ENCODE data around the gene MPZL3. TPM values are rescaled to one million over a fixed set of nuclear protein-coding genes. Genes with fewer than 3 reads are reported as not detected.
A peak's percentile ranks its signal among the peaks of the same experiment; 100 is the strongest.

The MPZL3 gene
- total and polyA plus RNA-seq, 4 donors: 2.5 to 6.9 (median 3.5) TPM

DNA sequence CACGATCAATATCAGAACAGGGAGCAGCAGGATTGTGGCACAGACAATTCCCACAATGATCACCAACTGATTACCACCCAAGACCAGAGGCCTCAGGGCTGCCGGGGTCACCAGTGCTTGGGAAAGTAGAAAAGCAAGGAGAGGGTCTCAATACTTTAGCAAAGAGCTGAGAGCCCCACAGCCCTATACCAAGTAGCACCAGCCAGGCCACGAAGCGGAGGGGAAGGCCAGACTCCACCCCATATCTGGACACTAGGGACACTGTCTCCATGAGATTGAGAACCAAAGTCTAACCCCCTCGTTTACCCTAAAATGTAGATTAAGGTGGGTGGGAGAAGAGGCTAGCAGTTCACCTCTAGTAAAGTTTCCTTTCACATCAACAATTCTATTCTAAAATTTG, 51.7 kb downstream of the MPZL3 start:
- peaks cover 11 to 36% (median 33%) of the 10 kb centered on the region in 4 donors for H3K4me1 ChIP-seq (ENCODE audit: control insufficient read depth in 4 of 4, insufficient read depth in 4 of 4, low read length in 3 of 4)
- no peaks in the 10 kb centered on the region for H3K9me3 ChIP-seq (ENCODE audit: control insufficient read depth in 4 of 4, low read length in 3 of 4)
- TF ChIP-seq FOXA1 (IDR thresholded peaks at IDR 0.05) (no peak), JUND (IDR thresholded peaks at IDR 0.05) (no peak), HNF4G (IDR thresholded peaks at IDR 0.05) (no peak), HNF4A (conservative IDR thresholded peaks at IDR 0.05) (no peak), EGR1 (IDR thresholded peaks at IDR 0.05; ENCODE audit: low read depth in 2 of 2) (no peak), TAF1 (conservative IDR thresholded peaks at IDR 0.05) (no peak), SP1 (IDR thresholded peaks at IDR 0.05) (no peak), RAD21 (IDR thresholded peaks at IDR 0.05) (no peak)
- TF ChIP-seq, protein P1, sequence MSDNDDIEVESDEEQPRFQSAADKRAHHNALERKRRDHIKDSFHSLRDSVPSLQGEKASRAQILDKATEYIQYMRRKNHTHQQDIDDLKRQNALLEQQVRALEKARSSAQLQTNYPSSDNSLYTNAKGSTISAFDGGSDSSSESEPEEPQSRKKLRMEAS (IDR thresholded peaks at IDR 0.05): no peak
- TF ChIP-seq, protein P2, sequence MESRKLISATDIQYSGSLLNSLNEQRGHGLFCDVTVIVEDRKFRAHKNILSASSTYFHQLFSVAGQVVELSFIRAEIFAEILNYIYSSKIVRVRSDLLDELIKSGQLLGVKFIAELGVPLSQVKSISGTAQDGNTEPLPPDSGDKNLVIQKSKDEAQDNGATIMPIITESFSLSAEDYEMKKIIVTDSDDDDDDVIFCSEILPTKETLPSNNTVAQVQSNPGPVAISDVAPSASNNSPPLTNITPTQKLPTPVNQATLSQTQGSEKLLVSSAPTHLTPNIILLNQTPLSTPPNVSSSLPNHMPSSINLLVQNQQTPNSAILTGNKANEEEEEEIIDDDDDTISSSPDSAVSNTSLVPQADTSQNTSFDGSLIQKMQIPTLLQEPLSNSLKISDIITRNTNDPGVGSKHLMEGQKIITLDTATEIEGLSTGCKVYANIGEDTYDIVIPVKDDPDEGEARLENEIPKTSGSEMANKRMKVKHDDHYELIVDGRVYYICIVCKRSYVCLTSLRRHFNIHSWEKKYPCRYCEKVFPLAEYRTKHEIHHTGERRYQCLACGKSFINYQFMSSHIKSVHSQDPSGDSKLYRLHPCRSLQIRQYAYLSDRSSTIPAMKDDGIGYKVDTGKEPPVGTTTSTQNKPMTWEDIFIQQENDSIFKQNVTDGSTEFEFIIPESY (IDR thresholded peaks at IDR 0.05): no peak
- no peak overlapping the region for H3K9ac ChIP-seq (ENCODE audit: low read depth in 1 of 2, low read length in 2 of 2)
- DNase-seq (ENCODE audit: low spot score): no peak
- no peak overlapping the region for H3K4me3 ChIP-seq (ENCODE audit: low read depth in 1 of 3, low read length in 3 of 3)
- no peak overlapping the region for H3K27ac ChIP-seq (ENCODE audit: low read depth in 1 of 2, low read length in 2 of 2)
- H3K36me3 ChIP-seq (ENCODE audit: control insufficient read depth in 4 of 4, insufficient read depth in 3 of 4, low read depth in 1 of 4, low read length in 3 of 4): no peaks in the 10 kb centered on the region
- 93% methylated on average over 5 of the region's 5 CpGs for WGBS
- no peaks in the 10 kb centered on the region for H3K27me3 ChIP-seq (ENCODE audit: control insufficient read depth in 4 of 4, insufficient read depth in 4 of 4, low read length in 3 of 4)

DNA sequence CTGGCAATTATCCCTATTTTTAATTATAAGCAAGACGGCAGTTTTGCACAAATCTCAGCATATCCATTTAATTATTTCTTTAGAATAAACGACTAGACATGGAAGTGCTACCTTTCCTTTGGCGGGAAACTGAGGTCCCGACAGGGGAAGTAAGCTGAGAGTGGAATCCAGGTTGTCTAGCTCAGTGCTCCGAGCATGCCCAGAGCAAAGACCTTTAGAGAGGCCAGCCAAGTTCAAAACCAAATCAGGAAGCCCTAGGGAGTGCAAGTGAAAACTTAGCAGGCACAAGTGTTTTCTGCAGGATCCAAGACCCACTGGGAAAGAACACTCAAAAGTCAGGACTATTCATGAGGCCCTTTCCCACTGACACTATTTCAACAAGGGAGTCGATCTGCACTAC, 53.0 kb downstream of the MPZL3 start:
- 58% methylated on average over 6 of the region's 6 CpGs for WGBS
- no peak for DNase-seq (ENCODE audit: low spot score)
- Histone ChIP-seq H3K27ac (ENCODE audit: low read depth in 1 of 2, low read length in 2 of 2) (peak overlapping the region; percentile 4 to 44), H3K27me3 (ENCODE audit: control insufficient read depth in 4 of 4, insufficient read depth in 4 of 4, low read length in 3 of 4) (no peaks in the 10 kb centered on the region), H3K4me1 (ENCODE audit: control insufficient read depth in 4 of 4, insufficient read depth in 4 of 4, low read length in 3 of 4) (peaks cover 18 to 50% (median 45%) of the 10 kb centered on the region in 4 donors), H3K36me3 (ENCODE audit: control insufficient read depth in 4 of 4, insufficient read depth in 3 of 4, low read depth in 1 of 4, low read length in 3 of 4) (no peaks in the 10 kb centered on the region), H3K9me3 (ENCODE audit: control insufficient read depth in 4 of 4, low read length in 3 of 4) (no peaks in the 10 kb centered on the region), H3K9ac (ENCODE audit: low read depth in 1 of 2, low read length in 2 of 2) (no peak overlapping the region), H3K4me3 (ENCODE audit: low read depth in 1 of 3, low read length in 3 of 3) (no peak overlapping the region)
- TF ChIP-seq, protein P1 (IDR thresholded peaks at IDR 0.05): no peak
- TF ChIP-seq, protein P3, sequence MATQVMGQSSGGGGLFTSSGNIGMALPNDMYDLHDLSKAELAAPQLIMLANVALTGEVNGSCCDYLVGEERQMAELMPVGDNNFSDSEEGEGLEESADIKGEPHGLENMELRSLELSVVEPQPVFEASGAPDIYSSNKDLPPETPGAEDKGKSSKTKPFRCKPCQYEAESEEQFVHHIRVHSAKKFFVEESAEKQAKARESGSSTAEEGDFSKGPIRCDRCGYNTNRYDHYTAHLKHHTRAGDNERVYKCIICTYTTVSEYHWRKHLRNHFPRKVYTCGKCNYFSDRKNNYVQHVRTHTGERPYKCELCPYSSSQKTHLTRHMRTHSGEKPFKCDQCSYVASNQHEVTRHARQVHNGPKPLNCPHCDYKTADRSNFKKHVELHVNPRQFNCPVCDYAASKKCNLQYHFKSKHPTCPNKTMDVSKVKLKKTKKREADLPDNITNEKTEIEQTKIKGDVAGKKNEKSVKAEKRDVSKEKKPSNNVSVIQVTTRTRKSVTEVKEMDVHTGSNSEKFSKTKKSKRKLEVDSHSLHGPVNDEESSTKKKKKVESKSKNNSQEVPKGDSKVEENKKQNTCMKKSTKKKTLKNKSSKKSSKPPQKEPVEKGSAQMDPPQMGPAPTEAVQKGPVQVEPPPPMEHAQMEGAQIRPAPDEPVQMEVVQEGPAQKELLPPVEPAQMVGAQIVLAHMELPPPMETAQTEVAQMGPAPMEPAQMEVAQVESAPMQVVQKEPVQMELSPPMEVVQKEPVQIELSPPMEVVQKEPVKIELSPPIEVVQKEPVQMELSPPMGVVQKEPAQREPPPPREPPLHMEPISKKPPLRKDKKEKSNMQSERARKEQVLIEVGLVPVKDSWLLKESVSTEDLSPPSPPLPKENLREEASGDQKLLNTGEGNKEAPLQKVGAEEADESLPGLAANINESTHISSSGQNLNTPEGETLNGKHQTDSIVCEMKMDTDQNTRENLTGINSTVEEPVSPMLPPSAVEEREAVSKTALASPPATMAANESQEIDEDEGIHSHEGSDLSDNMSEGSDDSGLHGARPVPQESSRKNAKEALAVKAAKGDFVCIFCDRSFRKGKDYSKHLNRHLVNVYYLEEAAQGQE (IDR thresholded peaks at IDR 0.05): no peak
- TF ChIP-seq JUND (IDR thresholded peaks at IDR 0.05): no peak
- TF ChIP-seq SP1 (IDR thresholded peaks at IDR 0.05): no peak
- TF ChIP-seq HNF4A (conservative IDR thresholded peaks at IDR 0.05): peak; percentile 12 to 15
- no peak for TF ChIP-seq FOXA1 (IDR thresholded peaks at IDR 0.05)
- no peak for TF ChIP-seq NR2F2 (IDR thresholded peaks at IDR 0.05)
- TF ChIP-seq YY1 (IDR thresholded peaks at IDR 0.05): no peak
- TF ChIP-seq, protein P2 (IDR thresholded peaks at IDR 0.05): no peak
- no peak for TF ChIP-seq FOXA2 (IDR thresholded peaks at IDR 0.05)
- TF ChIP-seq EGR1 (IDR thresholded peaks at IDR 0.05; ENCODE audit: low read depth in 2 of 2): no peak
- no peak for TF ChIP-seq HNF4G (IDR thresholded peaks at IDR 0.05)
- TF ChIP-seq, protein P4, sequence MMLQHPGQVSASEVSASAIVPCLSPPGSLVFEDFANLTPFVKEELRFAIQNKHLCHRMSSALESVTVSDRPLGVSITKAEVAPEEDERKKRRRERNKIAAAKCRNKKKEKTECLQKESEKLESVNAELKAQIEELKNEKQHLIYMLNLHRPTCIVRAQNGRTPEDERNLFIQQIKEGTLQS (IDR thresholded peaks at IDR 0.05): no peak
- TF ChIP-seq GABPA (IDR thresholded peaks at IDR 0.05 in 1 of 2, conservative IDR thresholded peaks at IDR 0.05 in 1 of 2): no peak
- TF ChIP-seq RXRA (IDR thresholded peaks at IDR 0.05): peak; percentile 29 to 59
- TF ChIP-seq RAD21 (IDR thresholded peaks at IDR 0.05): peak in 1 of 2 donors; percentile 28
- TF ChIP-seq, protein P5, sequence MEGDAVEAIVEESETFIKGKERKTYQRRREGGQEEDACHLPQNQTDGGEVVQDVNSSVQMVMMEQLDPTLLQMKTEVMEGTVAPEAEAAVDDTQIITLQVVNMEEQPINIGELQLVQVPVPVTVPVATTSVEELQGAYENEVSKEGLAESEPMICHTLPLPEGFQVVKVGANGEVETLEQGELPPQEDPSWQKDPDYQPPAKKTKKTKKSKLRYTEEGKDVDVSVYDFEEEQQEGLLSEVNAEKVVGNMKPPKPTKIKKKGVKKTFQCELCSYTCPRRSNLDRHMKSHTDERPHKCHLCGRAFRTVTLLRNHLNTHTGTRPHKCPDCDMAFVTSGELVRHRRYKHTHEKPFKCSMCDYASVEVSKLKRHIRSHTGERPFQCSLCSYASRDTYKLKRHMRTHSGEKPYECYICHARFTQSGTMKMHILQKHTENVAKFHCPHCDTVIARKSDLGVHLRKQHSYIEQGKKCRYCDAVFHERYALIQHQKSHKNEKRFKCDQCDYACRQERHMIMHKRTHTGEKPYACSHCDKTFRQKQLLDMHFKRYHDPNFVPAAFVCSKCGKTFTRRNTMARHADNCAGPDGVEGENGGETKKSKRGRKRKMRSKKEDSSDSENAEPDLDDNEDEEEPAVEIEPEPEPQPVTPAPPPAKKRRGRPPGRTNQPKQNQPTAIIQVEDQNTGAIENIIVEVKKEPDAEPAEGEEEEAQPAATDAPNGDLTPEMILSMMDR (IDR thresholded peaks at IDR 0.05; ENCODE audit: low read depth, low read length, missing input control): no peak
- no peak for TF ChIP-seq TAF1 (conservative IDR thresholded peaks at IDR 0.05)

All from liver (tissue), 9 donors.